TTC549 (cell line): ENCODE results near the gene LBX2.
"Not testable (repeated sequence)": the region's sequence is repeated elsewhere in the genome, so short reads cannot be mapped to it uniquely, and the experiment has no call there.

Source experiments
- FAIRE-seq: peaks from 2 replicates; lab custom pipeline; 2012; peaks lifted over from hg19 to GRCh38; lab: Jason Lieb, UNC

LBX2 gene

DNA sequence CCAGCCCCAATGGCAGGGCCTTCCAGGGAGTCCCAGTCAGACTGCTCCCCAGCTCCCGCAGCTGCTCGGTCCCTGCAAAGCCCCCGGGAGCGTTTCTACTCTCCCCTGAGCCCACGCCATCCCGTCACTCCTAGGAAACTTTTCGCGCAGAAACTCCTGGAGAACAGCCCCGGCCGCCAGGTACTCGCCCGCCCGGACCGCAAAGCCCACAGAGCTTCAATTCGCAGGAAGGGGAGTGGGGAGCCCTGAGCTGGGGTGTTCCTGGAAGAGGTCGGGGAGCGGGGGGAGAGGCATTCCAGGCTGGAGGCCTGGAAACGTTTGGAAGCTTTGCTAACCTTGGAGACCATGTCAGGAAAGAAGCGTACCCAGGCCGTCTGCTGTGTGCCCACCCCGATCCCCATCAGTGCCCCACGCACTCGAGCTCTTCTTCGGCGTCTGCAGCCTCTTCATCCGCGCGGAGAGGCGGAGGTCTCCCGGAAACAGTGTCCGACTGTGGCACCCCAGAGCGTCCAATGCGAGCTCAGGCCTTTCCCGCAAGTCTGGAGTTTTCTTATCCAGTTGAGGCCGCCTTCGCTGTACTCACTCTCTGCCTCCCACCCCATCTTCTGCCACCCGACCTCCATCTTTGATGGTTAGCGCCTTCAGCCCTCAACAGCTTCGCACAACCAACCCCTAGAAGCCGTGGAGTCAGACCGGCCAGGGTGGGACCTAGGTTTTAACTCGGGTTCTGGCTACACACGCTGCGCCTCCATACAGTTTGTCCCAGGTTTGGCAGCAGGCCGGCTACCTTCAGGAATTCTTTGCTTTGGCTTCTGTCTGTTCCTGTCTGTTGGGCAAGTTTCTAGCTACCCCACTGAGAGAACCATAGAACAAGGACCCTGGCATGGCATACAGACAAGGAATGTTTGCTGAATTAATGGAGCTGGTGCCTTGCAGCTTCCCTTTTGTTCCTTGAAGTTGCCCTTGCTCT, 4.4 kb upstream of the LBX2 start:
- no peak for FAIRE-seq

DNA sequence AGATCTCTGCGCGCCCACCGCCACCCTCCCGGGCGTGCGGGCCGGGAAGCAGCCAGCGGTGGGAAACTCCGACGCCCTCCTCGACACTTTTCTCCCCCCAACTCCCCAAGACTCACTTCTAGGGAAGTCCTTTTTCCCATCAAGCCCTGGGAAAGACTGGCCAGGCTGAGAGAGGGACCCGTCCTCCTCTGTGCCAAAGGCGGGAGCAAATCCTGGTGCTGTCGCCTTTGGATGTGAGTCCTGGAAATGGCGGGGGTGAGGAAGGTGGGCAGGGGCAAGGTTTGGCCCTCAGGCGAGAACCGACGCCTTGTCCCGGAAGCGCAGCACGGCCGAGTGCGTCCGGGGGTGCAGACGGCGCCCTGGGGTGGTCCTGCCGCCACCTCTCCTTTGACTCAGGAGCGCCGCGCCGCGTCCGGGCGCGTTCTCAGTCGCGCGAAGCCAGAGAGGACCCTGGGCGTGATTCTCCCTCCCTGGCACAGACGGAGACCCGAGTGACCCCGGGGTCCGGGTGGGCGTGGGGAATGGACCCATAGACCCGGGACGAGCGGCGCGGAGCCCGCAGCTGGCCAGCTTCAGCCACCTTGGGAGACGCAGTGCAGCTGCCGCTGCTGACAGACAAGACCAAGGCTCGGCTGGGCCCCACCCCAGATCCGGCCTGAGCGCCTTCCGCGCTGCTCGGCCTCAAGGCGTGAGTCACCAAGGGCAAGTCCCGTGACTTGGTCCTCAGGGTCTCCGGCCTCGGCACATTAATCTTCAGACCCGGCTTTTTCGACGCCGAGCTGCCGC, 3.5 kb upstream of the LBX2 start:
- no peak for FAIRE-seq

DNA sequence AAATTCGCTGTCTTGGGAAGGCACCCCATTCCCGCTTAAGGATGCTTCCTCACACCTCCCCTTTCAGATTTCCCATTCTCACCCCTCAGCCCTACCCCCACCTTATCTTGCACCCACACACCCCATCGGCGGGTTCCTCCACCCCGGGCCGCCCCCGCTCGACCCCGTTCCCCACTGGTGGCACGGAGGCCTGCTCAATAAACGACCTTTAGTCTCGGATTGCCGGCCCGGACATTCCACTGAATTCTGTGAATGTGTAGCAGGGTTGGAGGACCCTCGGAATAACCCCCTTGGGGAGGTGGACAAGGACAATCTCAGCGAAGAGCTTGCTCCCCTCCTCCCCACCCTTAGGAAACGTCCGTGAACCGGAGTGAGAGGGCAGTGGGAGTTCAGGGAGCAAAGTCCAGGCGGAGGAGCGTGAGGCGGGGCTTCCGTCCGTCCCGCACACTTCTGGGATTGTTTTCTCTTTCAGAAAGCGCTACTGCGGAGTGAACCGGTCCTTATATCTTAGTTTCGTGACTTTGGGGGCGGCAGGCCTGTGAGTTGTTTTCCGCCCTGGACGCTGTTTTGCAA, 2.8 kb upstream of the LBX2 start:
- no peak for FAIRE-seq

DNA sequence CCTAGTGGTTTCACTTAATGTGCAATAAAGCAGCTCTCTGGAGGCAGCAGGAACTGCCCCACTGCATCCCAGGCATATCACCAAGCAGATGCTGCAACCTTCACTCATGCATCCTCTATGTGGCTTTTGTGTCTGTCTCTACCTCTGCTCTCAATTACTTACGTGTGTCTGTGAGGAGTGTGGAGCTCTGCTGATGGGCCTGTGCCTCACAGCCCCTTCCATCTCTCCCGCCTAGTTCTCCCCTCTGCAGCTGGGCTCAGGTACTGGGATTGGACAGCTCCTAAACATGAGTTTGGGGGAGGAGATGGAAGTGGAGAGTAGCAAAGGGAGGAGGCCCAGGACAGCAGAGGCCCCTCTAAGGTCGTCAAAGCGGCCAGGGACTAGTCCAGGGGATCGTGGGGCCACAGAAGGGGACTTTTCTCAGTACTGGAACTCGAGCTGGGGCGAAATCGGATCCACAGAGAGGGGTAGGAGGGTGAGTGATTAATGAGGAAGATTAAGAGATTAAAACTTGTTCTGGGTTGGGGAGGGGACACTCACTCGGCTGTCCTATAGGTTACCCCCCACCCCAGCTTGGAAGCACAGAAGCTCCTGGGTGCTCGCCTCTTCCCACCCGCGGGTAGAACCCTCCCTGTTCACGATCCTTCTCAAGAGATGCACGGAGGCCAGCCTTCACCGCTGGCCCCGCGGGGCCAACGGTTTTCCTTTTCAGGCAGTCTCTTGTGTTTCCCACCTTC, 2.1 kb upstream of the LBX2 start:
- no peak for FAIRE-seq

DNA sequence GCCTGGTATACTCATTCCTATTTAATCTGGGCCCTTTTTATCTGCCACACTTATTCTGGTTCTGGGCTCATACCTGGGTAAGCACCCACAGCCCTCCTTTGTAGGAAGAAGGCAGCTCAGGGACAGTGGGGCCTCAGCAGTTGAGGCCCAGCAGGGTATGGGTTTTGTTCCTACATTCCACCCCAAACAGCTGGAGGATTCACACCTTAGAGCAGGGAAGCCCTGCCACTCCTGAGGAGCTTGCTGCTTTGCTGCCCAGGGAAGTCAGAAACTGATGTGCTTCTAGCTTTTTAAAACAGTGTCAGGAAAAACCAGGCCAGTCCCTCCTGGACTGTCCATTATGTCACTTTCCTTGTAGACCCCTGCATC, 1.2 kb upstream of the LBX2 start:
- no peak for FAIRE-seq

DNA sequence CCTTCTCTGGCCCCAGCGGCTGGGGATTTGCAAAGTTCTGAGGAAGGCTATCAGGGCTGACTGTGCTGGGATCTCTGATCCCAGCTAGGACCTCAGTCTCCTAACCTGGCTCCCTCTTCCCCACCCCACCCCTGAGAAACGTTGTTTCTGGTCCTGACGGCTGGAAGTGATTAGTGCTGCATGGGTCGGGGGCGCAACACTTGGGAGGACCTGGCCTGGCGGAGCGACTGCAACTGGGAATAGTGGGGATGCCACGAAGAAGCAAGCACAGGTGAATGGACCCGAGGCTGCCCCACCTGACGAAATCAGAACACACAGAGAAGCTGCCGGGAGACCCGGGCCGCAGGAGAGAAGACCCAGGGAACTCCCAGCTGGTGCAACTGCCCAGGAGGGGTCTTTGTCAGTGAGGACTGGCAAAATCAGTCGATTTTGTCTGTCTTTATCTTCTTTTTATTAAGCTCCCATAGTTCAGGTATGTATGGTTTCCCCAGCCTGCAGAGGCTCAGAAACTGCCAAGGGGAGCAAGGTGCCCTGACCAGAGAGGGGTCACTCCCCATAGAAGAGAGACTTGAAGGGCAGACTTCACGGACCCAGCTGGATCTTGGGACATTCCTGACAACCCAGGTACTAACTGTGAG, 656 bp upstream of the LBX2 start:
- no peak for FAIRE-seq

DNA sequence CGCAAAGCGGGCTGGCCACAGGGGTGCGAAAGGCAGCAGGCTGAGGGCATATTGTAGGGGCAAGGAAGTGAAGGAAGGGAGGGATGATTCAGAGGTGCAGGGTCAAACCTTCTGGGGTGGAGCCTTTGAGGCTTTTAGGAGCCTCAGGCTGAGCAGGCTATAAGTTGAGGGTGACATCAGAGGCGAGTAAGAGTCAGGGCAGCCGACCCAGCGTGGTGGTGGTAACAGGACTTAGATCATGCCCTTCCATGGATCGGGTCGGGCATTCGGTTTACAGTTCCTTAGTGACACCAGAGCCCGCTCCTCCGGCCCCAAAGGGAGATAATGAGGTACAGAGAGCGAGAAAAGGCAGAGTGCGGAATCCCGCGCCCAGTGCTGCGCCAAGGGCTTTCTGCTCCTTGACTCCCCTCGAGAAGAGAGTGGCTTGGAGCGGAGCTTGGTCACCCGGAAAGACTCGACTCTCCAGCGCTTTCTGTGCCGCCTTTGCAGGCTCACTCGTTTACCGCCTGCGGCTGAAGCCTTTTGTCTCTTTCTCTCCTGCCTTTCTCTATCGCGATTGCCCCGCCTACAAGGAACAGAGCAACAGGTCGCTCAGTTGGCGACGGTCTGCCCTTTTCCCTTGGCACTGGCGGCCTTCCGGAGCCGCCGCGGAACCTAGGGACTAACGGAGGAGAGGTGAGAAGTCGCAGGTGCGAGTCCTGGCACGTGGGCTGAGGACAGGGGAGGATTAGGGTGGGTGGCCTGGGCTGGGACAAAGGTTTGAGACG, 720 bp downstream of the LBX2 start:
- FAIRE-seq: no peak

DNA sequence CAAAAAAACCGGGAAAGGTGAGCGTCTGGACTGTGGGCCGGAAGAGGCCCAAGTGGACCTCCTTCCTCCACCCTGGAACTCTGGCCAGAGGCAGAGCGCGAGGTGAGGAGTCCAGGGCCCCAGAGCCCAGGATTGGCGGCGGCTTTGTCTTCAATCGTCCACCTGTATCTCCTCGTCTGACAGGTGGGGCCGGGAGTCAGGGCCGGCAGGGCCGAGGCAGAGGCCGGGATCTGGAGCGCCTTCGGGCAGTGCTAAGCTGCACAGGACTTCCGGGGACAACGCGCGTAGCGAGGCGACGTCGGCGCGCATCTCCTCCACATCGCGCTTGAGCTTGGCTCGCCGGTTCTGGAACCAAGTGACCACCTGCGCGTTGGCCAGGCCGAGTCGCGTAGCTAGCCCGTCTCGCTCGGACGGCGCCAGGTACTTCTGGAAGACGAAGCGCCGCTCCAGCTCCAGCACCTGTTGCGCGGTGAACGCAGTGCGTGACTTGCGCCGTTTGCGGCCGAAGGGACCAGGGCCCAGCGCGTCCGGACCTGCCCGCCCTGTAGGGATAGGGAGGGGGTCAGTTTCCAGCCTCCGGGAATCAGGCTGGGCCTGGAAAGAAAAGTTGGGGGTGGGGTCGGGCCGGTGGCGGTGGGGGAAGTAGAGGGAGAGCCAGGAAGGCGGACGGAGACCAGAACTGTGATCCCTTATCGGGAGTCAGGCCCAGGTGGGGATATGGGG, 1.5 kb downstream of the LBX2 start:
- FAIRE-seq: no peak

DNA sequence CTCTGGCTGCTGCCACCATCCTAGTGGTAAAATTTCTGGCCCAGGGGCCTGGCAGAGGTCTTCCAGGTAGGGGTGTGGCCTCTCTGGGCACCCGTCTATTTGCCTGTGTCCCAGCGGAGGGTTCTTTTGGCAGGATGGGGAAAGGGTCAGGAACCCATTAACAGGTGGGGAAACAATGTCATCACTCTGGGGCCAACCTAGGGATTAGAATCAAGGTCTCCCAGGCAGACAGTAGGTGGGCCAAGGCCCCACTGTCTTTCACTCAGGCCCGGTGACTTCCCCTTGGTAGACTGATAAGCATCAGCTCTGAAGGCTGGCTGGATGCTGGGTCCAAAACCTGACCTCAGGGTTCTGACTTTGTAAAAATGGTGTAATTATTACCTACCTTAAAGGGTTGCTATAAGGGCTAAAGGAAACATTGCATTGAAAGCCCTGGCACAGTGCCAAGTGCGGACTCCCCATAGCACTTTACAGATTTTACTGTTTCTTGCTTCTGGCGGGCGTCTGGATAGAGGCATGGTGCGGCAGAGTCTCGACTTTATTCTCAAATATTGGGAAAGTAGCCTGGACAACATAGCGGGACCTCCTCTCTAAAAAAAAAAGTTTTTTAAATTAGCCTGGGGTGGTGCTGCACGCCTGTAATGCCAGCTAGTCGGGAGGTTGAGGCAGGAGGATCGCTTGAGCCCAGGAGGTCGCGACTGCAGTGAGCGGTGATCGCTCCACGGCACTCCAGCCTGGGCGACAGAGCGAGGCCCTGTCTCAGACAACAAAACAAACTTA, 2.2 kb downstream of the LBX2 start:
- no peak for FAIRE-seq

DNA sequence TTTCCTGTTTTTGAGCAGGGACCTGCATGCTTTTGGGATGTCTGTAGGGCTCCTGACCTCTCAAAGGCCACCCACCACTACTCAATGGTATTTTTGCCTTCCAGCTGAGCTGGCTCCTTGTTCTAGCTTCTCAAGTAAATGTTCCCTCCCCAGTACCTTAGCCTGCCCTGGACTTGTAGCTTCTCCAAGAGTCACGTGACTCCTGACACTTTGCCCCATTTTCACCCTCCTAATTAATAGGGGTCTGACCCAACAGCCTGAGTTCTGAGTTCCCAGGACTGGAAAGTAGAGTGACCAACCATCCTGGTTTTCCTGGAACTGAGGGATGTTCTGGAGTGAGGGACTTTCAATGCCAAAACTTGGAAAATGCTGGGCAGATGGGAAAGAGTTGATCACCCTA, 4.0 kb downstream of the LBX2 start:
- no peak for FAIRE-seq

DNA sequence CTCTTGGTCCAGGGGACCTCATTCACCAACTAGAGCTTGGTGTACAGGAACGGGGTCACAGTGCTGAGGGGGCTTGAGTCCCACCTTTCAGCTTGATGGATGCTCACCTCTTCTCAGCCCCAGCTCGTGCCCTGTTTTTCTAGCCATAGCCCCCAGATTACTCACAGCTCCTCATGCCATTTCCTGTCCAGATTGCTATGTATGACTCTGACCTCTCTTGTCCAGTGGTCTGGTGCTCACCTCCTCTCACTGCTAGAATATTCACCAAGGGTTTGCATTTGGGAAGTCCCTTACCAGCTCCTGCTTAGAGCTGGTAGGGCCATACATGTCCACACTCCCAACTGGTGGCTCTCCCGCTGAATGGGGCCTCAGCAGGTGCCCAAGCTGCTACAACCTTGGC, 5.9 kb downstream of the LBX2 start:
- FAIRE-seq: no peak

DNA sequence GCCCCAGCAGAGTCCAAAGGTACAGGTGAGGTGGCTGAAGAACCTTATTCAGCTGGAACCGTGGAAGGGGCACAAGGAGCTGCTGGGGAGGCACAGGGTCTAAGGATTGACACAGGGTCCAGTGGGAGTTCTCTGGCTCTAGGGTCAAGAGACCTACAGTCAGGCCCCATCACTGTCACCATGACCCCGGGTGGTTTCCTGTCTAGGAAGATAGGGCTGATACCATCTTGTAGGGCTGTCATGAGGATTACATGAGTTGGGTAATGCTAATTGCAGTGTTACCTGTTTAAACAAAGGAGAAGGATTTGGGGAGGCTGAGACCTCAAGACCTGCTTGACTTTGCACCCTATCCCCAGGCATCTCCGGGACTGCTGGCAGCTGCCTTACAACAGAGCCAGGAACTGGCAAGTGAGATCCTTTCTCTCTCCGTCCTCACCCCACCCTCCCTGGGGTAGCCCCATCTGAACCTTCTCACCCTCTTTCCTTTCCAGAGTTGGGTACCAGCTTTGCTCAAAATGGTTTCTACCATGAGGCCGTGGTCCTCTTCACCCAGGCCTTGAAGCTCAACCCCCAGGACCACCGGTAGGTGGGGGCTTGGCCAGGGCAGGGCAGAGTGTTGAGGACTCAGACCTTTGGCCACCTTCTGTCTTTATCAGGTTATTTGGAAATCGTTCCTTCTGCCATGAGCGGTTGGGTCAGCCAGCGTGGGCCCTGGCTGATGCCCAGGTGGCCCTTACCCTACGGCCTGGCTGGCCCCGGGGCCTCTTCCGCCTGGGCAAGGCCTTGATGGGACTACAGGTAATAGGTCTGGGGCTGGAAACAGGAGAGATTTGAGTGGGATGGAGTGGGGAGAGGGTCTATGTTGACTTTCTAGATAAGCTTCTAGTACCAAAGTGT, 7.5 kb downstream of the LBX2 start:
- no peak for FAIRE-seq

DNA sequence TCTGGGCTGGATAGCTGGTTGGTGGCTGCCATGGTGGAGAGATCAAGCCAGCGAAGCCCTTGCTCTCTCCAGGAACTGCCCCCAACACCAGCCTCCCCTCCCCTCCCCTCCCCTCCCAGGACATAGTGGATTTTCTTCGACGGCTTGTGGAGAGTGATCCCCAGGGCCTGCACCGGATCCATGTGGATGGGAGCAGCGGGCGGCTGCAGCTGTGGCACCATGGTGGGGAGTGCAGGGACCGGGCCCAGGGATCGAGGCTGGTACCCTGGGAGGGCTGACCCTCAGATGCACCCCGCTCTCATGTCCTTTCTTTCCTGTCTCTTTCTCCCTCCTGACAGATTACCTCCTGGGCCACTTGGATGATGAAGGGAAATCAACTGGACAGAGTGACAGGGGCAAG, 9.5 kb downstream of the LBX2 start:
- no peak for FAIRE-seq

DNA sequence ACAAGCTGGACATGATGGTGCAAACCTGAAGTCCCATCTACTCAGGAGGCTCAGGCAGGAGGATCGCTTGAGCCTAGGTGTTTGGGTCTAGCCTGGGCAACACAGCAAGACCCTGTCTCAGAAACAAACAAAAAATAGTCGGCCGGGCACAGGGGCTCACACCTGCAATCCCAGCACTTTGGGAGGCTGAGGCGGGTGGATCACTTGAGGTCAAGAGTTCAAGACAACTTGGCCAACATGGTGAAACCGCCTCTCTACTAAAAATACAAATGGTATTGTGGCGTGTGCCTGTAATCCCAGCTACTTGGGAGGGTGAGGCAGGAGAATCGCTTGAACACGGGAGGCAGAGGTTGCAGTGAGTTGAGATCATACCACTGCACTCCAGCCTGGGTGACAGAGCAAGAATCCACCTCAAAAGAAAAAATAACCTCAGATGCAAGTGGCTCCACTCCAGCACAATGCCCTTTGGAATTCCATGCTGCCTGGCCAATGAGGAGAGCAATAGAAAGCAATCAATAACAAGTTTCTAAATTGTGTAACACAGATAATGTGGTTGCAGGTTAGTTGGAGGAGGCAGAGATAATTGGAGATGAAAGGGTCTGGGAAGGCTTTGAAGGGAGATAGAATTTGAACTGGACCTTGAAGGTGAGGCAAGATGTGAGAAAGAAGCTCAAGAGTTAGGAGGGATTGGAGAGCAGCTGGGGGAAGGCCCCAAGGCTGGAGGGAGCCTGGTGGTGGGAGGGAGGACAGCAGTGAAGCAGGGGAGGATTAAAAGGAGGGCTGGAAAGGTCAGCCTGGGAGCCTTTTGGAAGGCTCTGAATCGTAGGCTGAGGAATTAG, 10.5 kb downstream of the LBX2 start:
- FAIRE-seq: no peak

DNA sequence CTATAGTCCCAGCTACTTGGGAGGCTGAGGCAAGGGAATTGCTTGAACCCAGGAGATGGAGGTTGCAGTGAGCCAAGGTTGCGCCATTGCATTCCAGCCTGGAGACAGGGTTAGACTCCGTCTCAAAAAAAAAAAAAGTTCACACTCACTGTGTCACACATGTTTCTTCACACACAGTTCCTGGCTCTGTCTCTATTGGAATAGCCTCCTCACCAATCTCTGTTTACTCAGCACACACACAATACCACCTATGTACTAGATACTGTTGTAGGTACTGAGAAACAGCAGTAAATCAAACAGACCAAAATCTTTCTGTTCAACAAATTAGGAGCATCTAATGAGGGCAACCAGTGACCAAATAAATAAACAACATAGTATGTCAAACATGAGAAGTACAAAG, 13.3 kb downstream of the LBX2 start:
- no peak for FAIRE-seq

DNA sequence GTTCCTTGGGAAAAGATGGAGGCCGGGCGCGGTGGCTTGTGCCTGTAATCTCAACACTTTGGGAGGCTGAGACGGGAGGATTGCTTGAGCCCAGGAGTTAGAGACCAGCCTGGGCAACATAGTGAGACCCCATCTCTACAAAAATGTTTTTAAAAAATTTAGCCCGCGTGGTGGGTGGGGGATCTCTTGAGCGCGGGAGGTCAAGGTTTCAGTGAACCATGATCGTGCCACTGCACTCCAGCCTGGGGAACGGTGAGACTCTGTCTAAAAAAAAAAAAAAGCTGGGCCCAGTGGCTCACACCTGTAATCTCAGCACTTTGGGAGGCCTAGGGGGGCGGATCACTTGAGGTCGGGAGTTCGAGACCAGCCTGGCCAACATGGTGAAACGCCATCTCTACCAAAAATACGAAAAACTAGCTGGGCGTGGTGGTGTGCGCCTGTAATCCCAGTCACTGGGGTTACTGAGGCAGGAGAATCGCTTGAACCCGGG, 15.7 kb downstream of the LBX2 start:
- not testable (repeated sequence) for FAIRE-seq
